GM19395 (cell line): Measurements from ENCODE around the gene ING1.

Experiments
- ATAC-seq: cut with Tn5 transposase; IDR thresholded peaks from one replicate; pipeline ENCODE4 v1.9.1; 2021; ENCODE audit warnings: mild to moderate bottlenecking, moderate library complexity; ENCODE audit not compliant: unreplicated experiment

ING1 gene

DNA sequence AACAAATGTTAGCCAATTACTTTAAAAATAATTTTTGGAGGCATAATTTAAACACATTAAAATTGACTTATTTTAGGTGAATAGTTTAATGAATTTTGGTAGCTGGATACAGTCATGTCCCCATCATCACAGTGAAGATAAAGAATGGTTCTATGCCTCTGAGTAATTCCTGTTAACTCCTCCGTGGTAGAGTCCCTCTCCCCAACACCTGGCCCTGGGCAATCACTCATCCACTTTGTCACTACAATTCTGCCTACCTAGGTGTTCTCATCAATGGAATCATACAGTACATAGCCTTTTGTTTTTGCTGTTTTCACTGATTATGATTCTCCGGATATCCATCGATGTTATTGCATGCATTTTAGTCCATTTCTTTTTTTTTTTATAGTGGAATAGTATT, 55.6 kb downstream of the ING1 start:
- ATAC-seq = no peak

DNA sequence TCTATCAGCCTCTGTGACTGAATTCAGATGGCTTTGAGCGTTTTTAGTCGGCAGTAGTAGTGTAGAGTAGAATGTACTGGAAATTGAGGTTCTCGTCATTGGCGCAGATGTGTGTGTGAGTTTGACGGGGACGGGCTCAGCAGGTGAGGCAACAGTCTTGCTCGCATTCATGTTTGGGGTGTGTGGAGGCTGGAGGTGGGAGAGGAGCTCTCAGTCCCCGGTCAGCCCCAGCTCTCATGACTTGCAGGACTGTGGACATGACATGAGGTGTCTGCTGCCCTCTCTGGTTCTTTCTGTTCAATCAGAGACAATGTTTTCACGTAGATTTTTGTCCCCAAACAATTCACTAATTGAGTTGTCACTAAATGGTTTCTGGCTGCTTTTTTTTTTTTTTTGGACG, 57.2 kb downstream of the ING1 start:
- no peak for ATAC-seq

- ATAC-seq = no peak
These were observed 57.7 kb downstream of the ING1 start for GRCh38 chr13:110771194-110771593.

- no peak for ATAC-seq
These were observed 58.8 kb downstream of the ING1 start for GRCh38 chr13:110772091-110772984.
